ENCODE results near the gene PRDM15.

DNA sequence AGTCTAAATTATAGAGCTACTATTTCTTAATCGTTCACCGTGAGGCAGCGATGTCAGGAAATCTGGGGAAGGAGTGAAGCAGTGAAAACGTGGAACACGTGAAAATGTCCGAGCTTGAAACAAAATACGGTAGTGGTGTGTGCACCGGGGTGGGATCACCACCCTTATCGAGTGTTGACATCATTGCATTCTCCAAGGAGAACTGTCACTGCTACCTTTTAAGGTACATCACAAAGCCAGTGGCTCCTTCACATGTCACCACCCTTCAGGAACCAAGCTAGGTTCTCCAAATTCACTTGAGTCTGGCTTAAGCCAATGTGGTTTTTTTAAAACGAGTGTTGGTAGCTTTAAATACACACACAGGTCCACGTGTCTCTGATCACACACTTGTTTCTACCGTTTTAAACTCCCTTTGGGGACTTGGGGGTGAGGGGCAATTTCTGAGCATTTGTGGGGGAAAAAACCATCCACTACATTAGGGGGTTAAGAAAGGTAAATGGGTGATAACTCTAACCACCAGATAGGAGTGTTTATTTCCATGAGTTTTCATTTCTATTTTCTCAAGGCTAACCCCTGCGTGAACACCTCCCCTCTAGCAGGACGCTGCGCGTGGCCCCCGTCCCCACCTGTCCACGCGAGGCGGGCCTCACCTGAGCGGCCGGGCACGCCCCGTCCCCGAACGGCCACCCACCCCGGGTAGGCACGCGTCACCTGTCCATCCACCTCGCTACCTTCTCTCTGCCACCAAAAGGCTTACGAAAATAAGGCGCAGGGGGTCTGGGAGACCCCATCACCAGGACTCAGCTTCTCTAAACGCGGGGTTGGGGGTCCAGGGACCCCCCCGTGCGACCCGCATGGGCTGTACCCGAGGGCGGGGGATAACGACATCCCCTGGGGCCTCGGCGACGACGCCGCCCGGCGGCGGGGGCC, 978 bp downstream of the PRDM15 start:
- TF ChIP-seq CTCF (conservative IDR thresholded peaks at IDR 0.05 in 1 of 2, IDR thresholded peaks at IDR 0.05 in 1 of 2; ENCODE audit: extremely low read depth in 1 of 2, insufficient read depth in 1 of 2, low read depth in 1 of 2, low read length in 2 of 2): no peak
- TF ChIP-seq EZH2 (IDR thresholded peaks at IDR 0.05; ENCODE audit: borderline replicate concordance, low read length): no peak

Data from mammary epithelial cell (primary cell).